ENCODE data around the gene SLC16A8. TPM values are rescaled to one million over a fixed set of nuclear protein-coding genes. Genes with fewer than 3 reads are reported as not detected.
"Not testable (repeated sequence)": the region's sequence is repeated elsewhere in the genome, so short reads cannot be mapped to it uniquely, and the experiment has no call there.

The SLC16A8 gene
- polyA plus RNA-seq, 1 donor: 1.6 TPM

DNA sequence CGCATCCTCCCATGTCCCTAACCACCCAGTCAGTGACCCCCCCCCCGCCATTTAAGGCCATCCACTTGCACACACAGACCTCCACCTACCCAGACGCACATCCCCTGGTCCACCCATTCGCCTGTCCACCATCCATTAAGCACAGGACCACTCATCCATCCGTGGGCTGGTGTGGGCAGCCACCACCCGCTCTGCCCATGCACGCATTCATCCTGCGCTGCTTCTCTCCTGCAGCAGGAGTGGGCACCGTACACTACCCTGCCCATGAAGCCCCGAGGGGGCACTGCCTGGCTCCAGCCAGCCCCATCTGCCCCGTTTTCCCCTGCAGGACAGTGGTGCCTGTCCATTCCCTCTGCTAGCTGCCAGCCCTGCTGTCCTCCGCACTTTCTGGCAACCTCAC lies 3.9 kb upstream of the SLC16A8 start:
- DNase-seq: no peak

- DNase-seq: no peak
Measured at GRCh38 chr22:38086942-38087341, 3.0 kb upstream of the SLC16A8 start.

DNA sequence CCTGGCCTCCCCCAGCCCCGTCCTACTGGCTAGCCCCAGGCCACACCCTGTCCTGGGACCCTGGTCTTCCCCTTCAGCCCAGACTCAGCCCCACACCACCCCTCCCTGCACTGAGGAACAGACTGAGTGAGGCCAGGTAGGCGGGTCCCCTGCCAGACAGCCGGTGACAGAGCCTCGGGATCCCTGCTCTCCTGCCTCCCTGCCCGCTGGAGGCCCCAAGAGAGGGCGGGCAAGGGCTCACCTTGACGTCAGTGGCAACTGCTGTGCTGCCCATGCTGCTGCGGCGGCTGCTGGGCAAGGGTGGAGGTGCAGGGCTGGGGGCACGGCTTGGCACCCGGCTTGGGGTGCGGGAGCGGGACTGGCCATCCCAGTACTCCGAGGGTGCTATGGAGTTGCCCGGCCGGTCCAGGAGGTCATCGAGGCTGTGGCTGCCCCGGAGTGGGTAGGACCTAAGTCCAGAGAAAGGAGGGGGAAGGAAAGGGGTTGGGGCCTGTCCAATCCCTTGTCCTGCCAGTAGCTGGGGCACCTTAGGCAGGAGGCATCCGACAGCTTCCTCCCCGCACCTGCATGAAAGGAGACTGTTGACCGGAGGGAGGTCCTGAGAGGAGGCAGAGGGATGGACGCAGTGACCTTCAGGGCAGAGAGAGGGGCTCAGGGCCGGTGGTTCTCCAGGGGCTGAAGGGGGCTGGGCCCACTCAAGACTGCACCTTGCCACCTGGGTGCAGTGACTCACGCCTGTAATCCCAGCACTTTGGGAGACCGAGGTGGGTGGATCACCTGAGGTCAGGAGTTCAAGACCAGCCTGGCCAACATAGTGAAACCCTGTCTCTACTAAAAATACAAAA lies 2.2 kb upstream of the SLC16A8 start:
- DNase-seq: no peak

GRCh38 chr22:38085501-38085900 lies 1.5 kb upstream of the SLC16A8 start:
- no peak for DNase-seq

DNA sequence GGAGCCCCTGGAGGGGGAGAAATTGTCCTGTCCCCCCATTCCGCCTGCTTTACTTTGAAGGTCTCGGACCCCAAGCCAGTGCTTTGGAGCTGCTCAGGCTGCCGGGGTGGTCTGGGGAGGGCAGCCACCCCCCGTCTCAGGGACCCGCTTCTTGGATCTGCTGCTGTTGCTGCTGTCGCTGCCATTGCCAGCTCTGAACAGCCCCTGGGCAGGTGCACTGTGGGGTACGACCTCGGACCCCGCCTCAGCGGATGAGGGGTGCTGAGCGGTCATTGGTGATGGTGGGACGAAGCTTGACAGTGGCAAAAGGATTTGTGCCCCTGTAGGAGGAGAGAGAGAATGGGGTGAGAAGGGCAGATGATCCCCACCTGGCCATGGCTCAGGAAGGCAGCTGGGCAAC lies 1.1 kb upstream of the SLC16A8 start:
- no peak for DNase-seq

- no peak for DNase-seq
Measured at GRCh38 chr22:38082986-38083710, 836 bp downstream of the SLC16A8 start.

DNA sequence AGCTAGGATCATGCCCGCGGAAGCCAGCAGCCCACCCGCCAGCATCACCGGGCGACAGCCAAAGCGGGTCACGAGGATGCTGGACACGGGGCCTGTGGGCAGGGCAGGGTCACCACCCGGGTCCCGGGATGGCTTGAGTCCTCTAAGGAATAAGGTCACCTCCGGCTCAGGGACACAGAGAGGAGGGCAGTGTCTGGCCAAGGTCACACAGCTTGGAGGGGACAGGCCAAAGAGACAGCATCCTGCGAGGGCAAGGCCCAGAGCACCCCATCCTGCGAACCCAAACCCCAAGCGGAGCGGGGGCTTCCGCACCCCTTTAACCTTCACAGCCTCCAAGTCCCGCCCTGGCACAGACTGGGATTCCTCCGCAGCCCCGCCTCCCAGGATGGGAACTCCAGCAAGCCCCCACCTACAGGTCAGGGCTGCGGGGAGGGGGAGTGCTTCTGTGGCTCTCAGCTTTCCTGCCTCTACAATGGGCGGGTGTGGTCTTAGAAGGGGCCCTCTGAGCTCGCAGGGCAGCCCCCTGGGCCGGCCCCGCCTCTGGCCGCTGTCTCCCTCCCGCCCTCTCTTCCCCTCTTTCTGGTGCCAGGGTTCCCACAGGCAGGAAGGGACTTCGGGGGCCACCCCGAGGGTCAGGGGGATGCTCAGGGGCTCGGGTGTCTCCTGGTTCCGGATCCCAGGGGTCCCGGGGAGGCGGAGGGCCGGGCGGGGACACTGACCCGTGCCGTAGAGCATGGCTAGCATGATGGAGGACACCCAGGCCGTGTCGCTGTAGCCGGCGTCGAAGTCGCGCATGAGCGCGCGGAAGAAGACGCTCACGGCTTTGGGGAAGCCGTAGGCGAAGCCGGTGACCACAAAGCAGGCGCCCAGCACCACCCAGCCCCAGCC lies 1.8 kb downstream of the SLC16A8 start:
- DNase-seq: no peak

- DNase-seq: no peak
Measured at GRCh38 chr22:38081636-38081940, 2.4 kb downstream of the SLC16A8 start.

GRCh38 chr22:38080850-38081635 lies 2.9 kb downstream of the SLC16A8 start:
- DNase-seq: no peak

DNA sequence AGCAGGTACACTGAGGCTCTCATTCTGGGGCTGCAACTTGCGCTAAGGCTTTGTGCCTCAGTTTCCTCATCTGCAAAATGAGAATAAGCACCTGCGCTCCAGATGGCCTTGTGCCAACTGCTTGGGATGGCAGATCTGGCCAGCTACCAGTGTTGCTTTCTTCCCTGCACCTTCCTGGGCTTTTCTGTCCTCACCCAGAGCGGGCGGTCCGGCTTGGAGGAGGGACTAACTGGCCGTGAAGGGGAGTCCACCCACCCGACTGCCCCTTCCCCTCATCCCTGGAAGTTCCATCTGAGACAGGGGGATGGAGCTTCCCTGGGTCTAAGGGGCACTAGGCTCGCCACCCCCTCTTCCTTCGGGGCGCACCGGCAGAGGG lies 3.5 kb downstream of the SLC16A8 start:
- no peak for DNase-seq

DNA sequence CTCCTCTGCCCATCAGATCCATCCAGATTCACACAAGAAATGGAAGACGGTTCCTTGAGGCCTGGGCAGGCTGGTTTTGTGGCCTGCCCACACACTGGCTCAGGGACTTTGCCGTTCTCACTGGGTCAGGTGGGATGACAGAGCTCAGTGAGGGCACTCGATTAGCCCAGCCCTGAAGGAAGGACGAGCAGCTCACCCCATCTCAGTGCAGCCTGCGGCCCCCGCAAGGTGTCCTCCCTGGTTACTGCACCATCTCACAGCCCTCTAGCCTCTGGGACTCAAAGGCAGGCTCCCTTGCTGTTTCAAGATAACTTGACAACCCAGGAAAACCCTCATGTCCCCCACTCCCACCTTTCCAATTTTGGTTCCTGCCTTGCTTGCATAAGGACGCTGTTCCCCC lies 4.2 kb downstream of the SLC16A8 start:
- DNase-seq: no peak

- DNase-seq: not testable (repeated sequence)
Measured at GRCh38 chr22:38079208-38079607, 4.8 kb downstream of the SLC16A8 start.

GRCh38 chr22:38078046-38078840 lies 5.7 kb downstream of the SLC16A8 start:
- DNase-seq: no peak

DNA sequence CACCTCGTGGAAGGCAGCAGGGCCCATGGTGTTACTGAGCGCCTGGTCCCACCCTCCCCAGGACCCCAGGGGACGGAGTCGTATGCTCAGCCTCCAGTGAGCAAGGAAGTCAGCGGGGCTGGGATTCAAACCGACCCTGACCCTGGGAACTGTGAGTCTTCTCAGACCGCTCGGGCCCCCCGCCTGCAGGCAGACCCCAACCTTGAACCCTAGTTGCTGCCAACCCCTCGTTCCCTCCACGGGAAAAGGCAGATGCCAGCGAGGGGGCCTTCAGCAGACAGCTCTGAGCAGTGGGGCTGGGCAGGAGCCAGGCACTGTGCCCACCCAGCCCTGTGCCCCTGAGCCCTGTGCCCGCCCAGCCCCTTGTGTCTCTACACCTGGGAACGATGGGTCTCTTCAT lies 6.4 kb downstream of the SLC16A8 start:
- no peak for DNase-seq

GRCh38 chr22:38077096-38077495 lies 6.9 kb downstream of the SLC16A8 start:
- DNase-seq: no peak

- DNase-seq: no peak
Measured at GRCh38 chr22:38075961-38076360, 8.0 kb downstream of the SLC16A8 start.

GRCh38 chr22:38075105-38075825 lies 8.7 kb downstream of the SLC16A8 start:
- no peak for DNase-seq

DNA sequence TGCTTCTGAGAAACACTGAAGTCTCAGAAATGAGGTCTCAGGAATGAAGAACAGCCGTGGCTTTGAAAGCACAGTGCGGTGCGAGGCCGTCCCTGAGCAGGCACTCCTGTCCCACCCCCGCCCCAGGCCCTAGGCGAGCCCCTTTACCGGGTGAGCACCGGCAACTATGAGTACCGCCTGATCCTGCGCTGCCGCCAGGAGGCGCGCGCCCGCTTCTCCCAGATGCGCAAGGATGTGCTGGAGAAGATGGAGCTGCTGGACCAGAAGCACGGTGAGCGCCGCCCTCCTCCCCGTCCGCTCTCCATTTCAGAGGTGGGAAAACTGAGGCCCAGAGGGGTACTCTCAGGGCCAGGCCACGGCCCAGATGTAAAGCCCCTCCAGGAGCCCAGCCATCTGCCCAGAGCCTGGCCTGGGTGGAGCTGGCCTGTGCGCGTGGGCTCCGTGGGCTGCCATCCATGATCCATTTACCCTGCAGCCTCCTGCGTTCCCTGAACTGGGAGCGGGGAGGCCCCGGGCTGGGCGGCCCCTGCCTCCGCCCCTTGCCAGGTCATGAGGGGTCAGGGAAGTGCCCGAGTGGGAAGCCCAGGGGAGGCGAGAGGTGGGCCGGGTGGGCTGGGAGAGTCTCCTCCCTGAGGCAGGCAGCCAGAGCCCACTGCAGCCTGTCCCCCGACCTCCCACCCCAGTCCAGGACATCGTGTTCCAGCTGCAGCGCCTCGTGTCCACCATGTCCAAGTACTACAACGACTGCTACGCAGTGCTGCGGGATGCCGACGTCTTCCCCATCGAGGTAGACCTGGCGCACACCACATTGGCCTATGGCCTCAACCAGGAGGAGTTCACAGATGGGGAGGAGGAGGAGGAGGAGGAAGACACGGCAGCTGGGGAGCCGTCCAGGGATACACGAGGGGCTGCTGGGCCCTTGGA lies 9.5 kb downstream of the SLC16A8 start:
- no peak for DNase-seq
